ENCODE data around the gene SYNC.

The SYNC gene

DNA sequence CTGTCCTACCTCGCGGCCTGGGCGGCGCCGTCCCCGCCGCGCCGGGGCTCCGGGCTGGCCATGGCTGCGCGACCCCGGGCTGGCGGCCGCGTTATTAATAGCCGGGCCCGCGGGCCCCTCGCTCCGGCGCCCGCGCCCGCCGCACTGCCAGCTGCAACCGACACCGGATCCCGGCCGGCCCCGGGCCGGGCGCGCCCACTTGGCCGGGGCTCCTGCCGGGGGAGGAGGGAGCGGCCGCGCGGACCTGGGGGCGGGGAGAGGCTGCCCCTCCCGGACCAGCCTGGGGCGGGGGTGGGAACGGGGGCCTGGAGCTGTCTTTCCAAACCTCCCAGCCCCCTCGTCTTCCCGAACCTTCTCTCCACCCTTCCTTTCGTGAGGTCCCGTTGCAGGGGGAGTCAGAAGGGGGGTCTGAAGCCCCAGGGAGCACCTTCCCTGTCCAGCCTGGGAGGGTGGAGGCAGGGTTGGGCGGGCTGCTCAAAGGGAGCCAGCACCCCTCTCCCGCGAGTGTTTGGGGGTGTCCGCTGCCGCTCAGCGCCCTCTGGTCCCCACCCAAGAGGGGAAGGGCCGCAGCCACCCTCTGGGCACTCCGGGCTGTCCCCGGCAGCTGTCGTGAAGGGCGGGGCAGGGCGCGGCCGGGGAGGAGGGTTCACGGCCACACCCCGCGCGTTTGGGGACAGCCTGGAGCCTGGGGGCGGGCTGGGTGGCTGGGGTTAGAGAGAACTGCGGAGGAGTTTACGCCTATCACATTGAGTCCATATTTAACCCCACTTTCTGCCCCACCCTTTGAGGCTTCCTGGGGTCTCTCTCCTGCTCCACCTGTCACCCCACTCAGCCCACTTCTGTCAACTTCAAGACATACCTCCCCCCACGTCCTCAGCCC is at the start of gene SYNC:
Gene SYNC, minus strand, starts transcription at position 172 of the 880 bp plus-strand sequence. Its CDS starts 110 bp downstream, at position 62.
- no peak for DNase-seq

DNA sequence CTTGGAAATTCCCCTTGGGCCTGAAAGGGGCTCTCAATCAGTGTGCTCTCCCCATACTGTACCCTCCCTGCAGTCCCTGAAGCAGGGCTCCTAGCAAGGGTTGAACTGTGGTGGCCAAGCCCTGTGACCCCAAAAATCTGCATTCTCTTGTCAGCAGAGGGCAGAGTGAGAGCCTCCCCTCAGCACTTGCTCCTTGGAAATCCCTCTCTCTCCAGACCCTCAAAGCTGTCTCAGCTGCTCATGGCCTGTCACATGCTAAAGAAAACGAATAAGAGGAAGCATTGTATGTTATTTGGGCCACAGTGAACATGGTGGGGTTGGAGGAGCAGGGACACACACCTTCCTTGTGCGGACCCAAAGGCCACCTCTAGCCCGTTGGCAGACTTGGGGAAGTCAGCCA is 47.2 kb upstream of the SYNC start:
- DNase-seq = no peak

DNA sequence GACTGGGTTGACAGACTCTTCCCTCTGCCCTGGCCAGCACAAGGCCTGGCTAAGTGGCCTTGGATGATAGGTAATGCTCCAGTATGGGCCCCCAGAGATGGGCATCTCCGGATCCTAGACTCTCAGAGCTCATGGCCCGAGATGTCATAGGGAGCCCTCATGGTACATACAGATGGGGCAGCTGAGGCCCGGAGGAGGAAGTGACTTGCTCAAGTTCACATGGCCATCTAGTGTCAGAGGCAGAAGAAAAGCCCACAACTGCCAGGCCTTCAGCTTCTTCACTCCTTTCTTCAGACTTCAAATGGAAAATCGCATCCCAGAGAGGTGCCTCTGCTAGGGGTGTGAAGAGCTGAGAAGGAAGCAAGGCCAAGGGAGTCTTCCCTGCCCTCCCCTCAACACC is 46.8 kb upstream of the SYNC start:
- DNase-seq = no peak

DNA sequence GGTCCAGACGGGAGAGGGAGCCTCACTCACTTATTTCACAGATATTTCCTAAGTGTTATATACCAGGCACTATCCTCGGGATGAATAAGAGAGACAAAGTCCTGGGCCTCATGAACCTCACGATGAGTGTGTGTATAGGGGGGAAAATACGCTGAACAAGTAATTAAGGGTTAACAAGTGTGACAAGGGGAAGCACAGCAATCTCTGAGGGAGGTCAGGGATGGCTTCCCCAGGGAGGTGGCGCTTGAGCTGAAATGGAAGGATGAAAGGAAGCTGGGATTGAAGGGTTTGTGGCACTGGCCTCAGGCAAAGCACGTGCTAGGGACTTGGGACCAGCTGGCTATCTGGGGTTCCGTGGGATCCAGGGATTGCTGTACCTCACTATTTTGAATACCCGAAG is 46.4 kb upstream of the SYNC start:
- no peak for DNase-seq

DNA sequence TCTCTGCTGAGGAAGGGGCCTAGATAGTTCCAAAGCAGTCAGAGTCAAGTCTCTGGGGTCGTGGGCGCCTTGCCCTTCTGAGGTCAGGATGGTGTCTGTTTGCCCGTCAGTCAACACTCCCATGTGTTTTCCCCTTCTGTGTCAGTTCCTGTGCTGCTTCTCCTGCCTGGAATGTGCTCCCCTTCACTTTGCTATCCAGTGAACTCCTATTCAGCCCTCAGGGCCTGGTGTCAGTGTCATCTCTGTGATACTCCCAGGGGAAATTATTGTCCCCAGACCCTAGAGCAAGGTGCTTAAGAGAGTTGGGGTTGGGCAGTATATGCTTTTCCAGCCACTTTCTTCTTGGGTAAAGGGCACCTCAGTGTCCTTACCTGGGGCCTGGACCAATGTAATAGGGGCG is 45.8 kb upstream of the SYNC start:
- no peak for DNase-seq

DNA sequence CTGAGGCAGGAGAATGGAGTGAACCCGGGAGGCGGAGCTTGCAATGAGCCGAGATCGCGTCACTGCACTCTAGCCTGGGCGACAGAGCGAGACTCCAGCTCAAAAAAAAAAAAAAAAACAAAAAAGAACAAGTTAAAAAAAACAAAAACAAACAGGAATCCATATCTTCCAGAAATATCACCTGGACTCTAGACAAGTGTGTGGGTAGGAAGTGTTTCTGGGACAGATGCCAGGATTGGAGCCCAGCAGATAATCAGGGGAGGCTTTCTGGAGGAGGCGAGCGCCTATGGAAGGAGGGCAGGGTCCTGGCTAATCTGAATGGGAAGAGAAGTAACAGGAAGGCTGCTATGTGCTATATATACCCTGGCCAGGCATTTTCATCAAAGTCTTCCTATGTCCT is 43.6 kb upstream of the SYNC start:
- no peak for DNase-seq

DNA sequence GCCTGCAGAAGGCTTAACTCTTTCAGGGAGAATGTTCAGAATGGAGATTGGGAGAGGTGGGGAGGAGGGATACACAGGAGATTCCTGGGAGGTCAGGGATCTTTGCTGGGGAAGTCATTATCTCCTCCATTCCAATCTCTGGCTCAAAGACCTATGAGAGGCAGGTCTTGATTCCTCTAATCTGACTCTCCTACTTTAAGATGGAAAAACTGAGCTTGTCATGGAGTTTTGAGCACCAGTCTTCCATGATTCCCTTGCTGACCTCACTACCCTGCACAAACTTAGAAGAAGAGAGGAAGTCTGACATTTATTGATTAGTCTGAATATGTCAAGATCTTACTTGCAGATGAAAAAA is 41.5 kb upstream of the SYNC start:
- no peak for DNase-seq

DNA sequence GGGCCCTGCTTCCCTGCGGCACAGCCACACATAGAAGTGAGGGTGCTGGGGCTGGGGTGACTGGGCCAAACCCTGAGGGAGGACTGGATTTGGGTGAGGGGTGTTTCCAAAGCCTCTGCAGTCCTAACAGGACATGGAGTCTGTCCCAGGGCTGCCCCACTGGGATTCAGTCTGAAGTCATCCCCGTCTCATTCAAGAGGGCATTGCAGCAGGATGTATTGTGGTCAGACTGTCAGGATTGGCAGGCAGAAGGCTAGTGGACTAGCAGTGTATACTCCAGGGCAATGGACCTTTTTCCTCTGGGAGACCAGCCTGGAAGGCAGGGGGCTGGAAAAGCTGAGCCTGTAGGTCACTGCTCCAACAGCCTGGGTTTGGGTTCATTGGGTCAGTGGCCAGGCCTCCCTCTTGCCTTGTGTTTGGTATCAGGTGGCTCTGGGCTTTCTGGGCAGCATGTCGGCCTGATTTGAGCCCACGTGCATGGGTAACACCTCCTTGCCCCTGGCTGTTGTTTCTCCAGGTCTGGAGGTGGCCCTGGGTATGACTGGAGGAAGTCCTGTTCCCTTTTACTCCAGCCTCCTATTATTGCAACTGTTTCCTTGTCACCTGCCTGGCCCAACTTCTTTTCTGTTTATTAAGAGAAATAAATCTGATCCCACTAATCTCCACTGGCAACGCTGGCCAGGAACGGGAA is 41.0 kb upstream of the SYNC start:
- no peak for DNase-seq

DNA sequence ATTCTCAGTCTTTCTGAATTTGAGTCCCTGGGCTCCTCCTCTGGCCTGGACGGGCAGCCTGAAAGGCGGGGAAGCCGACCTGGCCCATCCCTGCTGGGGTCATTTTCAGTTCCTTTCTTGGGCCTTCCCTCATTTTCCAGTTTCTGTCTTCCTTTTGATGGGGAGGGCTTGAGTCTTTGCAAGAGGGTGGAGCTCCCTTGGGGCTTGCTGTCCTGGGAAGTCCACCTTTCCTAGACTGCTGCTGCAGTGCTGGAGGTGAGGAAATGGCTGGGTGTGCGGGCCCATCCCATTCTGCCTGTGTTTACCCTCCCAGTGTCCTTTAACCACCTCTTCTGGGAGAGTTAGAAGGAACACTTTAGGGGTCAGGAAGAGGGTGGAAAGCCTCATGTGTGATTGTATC is 40.4 kb upstream of the SYNC start:
- no peak for DNase-seq

DNA sequence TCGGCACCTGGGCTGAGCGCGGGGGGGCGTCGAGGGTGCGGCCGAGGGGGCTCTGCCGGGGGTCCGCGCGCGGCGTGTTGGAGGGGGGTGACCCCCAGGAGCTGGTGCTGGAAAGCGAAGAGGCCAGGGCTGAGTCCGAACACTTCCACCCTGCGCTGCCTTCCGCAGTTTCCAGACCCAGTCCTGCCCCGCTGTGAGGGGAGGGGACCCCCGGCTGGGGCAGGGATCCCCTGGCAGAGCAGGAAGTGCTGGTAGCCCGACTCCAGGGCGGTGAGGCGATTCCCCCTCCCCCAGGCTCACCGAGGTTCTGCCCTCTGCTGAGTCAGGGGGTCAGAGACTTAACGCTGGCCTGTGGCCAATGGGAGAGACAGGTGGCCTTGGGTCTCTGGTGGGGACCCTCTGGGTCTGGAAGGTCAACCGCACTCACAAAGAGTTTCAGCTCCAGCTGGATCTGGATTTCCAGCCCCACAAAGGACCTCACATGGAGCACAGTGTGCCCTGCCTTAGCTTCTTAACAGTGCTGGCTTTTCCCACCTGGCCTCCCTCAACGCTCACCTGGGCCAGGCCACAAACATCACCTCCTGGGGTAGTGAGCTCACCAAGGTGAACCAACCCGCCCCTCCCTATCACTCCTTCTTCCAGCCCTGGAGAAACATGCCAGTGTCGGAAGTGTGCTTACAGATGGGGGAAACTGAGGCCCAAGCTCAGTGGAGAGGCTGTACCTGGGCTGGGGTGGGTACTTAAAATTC is 39.8 kb upstream of the SYNC start:
- DNase-seq = no peak

DNA sequence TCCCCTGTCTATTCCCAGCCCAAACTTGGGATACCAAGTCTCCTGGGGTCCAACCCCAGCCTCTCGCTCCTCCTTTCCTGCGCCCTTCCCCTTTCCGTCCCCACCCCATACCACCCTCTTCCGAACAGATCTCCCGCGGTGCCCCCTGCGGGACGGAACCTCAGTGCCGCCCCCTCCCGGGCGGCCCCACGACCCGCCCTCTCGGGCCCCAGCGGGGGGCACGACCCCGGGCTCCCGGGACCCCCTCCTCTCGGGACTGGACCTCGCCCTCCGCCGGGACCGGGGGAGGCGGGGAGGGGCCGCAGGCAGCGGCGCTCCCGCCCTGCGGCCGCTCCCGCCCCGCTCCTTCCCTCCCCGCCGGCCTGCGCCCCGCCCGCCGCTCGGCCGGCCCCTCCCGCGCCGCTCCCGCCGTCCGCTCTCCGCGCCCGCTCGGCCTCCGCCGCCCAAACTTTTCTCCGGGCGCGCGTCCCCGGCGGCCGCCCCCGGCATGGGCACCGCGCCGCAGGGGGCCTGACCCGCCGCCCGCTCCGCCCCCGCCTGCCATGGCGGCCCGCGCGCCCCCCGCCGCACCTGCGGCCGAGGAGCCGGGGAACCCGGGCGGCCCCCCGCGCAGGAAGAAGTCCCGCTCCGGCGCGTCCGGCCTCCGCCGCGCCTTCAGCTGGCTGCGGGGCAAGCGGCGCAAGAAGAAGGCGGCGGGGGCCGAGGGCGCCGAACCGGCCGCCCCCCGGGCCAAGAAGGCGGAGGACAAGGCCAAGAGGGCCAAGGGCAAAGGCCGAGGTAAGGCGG is 39.0 kb upstream of the SYNC start:
- DNase-seq = no peak

DNA sequence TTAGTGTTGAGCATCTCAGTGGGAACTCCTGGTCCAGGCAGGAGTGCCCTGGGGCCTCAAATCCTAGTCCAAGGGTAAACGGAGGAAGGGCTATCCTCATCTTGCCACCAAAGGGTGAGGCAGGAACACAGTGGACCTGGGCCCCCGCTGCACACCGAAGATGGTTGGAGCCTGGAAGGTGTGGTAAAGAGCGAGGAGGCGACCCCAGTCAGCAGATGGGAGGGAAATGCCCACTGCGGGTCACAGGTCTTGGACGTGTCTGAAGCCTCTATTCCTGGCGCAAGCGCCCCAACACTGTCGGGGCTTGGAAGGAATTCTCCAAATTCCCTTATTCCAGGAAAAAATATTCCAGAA is 38.5 kb upstream of the SYNC start:
- no peak for DNase-seq

DNA sequence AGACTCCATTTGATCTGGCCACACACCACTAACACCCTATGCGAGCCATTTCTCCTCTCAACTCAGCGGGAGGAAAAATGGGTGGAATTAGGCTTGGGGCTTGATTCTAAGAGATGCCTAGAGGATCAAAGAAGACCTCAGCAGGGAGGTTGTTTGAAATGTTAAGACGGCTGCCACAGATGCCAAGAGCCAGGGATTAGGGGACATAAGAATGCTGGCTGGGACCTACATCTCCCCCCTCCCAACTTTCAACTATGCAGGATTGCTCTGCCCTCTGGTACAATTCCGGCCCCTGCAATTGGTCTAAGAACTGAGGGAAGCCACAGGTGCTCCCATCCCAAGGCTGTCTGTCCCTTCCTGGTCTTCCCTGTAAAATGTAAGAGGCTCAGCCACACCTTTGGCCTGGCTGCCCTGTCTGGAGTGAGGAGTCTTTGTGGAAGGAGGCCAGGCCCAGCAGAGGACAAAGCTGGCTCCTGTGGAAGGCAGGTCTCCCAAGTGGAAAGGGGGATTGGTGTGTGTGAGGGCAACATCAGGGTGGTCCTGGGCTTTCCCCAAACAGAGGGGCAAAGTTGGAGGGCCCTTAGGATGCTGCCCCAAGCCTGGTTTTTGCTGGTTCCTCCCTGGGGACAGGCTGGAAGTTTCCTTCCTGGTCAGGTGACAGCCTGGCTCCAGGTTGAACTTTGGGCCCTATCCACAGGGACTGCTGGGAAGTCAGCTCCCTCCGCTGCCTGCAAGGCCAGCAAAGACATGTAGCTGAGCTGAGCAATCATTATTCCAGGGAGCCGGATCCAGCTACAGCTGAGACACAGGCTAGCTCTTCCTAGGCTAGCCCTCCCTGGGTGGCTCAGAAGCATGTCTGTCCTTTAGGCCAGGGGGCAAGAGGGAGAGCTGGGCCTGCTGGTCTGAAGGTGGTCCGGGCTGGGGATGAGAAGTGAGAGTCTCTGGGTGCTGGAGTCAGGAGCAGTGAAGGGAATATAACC is 34.5 kb upstream of the SYNC start:
- no peak for DNase-seq

DNA sequence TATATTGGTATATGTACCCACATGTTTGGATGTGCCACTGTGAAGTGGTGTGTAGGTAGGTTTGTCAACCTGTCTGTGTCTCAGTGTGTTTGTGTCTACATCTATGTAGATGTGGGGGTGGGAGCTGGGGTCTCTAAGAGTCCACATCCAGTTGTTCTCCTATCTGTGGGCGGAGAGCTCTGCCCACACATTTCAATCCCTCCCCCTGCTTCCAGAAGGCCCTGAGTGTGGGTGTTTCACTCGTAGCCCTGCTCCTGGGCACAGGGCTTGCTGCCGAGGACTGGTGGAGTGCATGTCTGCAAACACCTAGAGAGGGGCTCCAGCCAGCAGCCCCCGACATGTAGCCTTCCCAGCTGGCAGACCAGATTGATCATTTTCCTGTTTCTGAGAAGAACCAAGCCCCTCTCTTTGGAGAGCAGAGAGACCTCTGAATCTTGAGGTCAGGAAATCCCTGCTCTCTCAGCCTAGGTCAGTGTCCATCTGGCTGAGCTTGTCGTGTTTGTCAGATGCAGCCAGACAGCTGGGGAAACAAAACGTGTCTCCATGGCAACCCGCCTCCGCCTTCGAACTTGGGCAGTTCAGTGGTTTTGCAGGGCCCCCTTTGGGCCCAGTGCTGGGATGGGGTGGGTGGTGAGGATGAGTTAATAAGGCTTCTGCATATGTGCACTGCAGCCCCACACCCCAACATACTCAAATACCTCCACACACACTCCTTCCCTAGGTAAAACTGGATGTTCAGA is 31.2 kb upstream of the SYNC start:
- no peak for DNase-seq

DNA sequence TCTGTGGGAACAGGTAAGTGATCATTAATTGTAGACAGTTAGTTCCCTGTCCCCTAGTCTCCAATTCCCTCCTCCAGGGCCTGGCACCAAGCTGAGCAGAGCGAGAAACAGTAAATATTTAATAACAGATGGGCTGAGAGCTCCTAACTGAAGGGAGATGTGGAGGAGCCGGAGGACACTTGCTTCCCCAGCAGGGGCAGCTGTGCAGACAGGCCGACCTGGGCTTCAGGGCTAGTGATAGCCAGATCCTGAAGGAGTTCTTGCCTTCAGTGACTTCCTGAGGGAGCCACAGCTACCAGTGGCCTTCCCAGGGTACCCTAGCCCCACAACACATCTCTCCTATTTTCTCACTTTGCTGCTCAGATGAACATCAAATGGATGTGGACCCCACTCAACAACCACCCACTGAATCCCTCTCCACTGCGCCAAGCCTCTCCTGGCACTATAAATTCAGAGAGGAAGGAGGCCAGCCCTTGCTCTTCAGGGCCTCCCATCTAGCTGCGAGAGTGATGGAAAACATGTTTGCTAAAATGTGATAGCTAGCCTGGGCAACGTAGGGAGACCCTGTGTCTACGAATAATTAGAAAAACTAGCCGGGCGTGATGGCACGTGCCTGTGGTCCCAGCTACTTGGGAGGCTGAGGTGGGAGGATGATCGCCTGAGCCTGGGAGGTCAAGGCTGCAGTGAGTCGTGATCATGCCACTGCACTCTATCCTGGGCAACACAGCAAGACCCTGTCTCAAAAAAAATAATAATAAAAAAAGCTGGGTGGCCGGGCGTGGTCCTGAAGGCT is 26.9 kb upstream of the SYNC start:
- no peak for DNase-seq

DNA sequence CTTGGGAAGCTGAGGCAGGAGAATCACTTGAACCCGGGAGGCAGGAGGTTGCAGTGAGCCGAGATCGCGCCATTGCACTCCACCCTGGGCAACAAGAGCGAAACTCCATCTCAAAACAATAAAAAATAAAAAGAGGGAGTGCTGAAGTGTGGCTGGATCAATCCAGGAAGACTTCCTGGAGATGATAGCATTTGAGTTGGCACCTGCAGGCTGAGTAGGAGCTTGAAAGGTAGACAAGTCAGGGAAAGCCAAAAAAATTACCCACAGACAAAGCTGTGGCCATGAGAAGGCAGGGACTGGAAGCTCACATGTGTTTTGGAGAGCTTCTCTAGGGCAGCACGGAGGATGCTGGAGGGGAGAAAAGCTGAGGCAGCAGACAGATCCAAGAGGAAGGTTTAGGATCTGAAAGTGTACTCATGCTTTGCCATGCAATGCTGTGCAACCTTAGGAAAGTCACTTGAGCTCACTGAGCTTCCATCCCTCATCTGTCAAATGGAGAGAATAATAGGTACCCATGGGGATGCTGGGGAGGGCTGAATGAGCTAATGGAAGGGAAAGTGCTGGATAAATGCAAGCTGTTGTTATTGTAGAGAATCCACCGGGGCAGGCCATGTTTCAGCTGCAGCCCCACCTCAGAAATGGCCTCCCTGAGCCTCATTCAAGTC is 26.0 kb upstream of the SYNC start:
- DNase-seq = no peak

DNA sequence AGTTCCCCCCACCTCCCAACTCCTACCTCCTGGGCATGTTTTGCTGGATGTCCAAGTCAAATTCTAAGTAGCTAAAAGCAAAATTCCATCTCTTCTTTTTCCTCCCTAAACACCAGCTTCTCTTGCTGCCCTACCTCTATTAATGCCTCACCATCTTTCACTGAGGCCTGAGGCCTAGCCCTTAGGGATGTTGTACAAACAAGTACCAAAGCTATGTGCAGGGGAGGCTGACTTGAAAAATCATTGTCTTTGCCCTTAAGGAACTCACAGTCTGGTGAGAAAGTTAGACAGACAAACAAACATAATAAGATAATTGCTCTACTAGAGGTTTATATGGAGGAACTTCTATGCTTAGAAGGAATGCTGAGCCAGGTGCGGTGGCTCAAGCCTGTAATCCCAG is 25.3 kb upstream of the SYNC start:
- DNase-seq = no peak

DNA sequence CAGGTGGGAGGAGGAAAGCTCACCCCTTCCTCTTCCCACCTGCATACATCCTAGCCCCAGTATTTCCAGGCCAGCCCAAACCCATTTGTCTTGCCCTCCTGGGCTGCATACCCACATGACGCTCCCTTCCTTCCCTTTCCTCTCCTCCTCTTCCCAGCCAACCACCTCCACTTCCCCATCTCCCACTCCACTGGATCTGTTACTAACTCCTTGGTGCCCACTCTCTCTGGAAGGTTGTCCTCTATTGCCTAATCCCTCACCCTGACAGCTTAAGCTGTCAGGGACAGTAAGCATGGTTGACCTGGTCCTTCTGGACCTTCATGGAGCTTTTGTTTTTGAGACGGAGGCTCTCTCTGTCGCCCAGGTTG is 23.0 kb upstream of the SYNC start:
- no peak for DNase-seq

DNA sequence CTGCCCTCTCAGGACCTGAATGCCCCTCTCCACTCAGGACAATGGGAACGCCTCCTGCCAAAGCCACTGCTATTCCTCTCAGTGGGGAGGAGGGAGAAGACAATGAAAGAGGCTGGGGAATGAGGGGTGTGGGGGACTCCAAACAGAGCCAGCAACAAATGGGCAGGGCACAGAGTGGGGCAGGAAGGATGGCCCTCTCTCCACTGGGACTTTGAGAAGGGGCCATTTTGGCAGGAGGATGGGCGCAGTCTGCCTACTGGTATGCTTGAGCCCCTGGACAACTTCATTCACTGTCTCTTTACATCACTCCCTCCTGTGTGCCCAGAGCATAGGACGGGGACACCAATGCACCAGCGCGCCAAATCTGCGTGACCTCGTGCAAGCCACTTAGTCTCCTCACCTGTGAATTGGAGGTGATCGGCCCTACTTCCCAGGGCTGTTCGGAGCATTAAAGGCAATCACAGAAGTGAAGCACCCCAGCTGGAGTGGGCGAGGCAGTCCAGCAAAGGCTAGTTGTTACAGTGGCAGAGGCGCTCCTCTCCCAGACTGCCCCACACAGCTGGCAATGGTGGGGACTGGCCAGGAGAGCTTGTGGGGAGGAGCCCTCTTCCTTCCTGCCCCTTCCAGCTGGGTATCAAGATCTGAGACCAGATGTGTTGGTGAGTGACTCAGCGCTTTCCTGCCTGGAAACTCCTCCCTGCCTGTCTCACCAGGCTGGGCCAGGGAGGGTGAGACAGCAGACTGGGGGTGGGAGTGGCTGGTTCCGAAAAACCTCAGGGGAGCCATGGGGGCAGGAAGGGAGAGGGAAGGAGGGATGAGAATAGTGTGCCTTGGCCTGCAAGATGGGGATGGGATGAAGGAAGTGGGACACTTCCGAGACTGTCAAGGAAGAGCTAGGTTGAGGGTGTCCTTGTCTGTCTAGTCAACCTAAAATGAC is 22.4 kb upstream of the SYNC start:
- peak; percentile 25 for DNase-seq
